ENCODE results near the gene ATMIN.
A peak's percentile ranks its signal among the peaks of the same experiment; 100 is the strongest.

Gene ATMIN

DNA sequence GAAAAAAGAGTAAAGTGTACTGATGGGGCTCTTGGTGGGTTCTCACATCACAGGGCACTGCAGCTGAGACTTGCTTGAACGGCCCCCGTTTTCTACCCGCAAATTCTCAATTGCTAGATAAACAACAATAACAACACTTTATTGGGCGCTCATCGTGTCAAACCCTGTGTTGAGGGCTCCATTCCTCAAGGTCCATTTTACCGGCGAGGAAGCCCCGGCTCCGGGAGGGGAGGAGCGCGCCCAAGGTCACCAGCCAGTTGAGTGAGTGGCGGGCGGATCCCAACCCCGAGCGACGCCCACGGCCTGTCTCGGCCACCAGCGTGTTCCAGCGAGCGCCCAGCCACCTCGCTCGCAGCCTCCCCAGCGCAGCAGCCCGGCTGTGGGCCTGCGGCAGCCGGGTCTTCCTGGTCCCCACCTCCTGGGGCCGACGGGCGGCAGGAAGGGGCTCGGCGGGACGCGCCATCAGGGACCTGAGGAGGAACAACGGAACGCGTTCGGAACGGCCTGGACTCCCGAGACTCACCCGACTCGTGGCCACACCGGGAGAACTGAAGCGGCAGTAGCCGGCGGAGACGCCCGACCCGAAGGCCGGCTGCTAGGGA lies 29.3 kb upstream of the ATMIN start:
- no peak for DNase-seq

DNA sequence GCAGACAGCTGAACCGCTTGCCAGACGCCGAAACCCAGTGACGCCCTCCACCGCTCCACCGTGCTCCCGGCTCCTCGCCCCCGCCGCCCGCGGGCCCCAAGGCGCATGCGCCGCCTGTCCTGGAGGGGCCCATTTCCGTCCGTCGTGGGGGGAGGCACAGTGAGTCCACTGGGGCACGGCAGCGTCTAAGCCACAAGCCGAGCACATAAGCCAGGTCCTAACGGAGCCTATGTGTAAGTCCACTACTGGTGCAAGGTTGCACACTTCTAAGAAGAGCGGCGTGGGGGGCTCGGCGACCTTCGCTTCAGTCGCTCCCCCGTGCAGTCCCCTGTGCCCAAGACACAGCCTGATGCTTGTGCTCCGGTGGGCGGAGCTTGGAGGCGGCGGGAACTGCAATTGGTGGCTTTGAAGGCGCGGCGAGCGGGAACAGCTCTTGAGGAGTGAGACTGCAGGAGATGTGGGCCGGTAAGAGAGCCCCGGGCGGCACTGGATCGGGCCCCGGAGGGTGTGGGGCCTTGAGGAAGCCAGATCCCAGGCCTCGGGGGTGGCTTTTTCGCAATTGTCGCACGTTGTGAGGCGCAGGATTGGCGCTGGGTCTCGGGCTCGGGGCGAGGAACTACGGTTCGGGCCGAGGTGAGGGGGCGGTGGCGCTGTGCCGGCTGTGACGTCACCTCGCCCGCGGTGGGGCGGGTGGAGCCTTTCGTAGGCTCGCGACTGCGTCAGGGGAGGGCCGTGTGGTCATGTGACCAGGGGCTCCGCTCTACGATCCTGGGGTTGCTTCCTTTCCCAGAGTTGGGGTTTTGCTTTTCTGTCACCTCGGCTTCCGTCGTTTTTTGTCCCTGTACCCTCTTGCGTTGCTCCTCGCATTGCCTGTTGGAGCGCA lies 28.6 kb upstream of the ATMIN start, which contains the start of the genes CENPN and CMC2:
Gene CENPN (plus strand): TSS at position 402 of the 883 bp plus-strand sequence. CDS start 4,726 bp downstream, outside the sequence.
Gene CMC2 (minus strand): TSS at position 73 of the 883 bp plus-strand sequence. CDS start 9,491 bp downstream, outside the sequence.
- DNase-seq = peak; percentile 77

DNA sequence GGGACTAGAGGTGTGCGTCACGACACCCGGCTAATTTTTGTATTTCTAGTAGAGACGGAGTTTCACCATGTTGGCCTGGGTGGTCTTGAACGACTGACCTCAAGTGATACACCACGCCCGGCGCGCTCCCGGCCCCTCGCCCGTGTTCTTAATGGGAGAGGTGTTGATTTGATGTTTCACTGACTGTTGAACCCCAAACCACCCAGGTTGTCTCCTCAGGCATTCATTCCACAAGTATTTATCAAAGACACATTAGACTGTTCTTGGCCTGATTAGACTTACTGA lies 27.2 kb upstream of the ATMIN start:
- no peak for DNase-seq

DNA sequence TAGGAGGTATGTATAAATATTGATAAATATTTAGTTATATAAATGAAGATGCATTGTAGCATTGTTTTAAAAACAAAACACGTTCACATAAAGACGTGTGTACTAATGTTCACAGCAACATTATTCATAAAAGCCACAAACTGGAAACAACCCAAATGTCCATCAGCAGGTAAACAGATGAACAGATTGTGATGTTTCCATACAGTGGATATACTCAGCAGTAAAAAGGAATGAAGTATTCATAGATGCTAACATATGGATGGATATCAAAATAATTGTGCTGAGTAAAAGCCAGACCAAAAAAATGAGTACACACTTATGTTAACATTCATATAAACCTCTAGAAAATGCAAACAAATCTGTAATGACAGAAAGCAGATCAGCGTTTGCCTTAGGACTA lies 22.7 kb upstream of the ATMIN start:
- DNase-seq = no peak

DNA sequence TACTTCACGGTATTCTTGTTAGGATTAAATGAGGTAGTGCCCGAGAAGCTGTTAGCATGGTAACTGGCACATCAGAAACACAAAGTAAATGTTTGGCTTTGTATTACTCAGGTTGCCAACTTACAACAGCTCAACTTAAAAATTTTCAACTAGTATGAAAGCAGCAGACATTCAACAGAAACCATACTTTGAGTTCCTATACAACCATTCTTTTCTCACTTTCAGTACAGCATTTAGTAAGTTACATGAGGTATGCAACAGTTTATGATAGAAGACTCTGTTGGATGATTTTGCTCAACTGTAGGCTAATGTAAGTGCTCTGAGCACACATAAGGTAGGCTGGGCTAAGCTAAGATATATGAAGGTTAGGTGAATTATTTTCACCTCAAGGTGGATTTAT lies 21.0 kb upstream of the ATMIN start:
- DNase-seq = no peak

DNA sequence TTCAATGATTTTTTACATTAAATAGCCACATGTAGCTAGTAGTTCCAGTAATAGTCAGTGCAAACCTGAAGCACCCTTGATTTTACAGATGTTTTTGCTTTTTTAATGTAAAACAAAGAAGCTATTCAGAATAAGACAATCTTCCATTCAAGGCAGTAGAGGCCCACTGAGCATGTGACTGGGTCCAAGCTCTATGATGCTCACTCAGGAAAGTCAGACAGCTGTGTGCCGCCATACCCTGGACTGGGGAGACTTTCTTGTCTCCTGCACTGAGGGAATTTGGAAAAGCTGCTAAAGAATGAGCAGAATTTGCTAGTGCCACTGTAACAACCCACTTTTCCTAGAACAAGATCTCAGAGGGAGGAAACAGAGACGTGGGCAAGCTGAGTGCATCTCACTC lies 17.1 kb upstream of the ATMIN start:
- DNase-seq = no peak

DNA sequence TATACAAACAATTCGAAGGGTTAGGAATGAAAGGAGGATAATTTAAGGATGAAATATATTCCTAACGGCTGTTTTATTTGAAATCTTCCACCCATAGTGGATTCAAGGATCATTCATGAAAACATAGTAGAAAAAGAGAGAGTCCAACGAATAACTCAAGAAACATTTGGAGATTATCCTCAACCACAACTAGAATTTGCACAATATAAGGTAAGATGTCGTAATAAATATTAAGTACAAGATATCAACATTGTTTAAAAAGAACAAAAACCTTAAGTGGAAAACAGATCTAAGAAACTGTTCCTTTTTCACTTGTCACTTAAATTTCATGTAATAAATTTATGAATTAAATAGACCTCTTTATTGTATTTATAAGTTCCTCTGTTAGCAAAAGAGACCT lies 9.2 kb upstream of the ATMIN start:
- DNase-seq = no peak

DNA sequence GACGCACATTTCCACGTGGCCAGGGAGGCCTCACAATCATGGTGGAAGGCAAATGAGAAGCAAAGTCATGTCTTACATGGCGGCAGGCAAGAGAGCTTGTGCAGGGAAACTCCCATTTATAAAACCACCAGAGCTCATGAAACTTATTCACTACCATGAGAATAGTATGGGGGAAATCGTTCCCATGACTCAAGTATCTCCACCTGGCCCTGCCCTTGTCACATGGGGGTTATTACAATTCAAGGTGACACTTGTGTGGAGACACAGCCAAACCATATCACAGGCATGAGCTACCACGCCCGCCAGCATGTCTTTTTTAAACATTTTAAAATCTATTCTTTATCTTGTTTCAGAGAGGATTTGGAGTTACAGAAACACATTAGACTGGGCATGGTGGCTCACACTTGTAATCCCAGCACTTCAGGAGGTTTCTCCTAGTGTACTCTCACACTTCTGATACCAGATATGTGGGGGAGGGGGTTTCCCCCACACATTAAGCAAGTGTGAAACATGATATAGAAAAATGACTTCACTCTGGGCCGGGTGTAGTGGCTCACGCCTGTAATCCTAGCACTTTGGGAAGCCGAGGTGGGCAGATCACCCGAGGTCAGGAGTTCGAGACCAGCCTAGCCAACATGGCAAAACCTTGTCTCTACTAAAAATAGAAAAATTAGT lies 5.6 kb upstream of the ATMIN start:
- DNase-seq = no peak

DNA sequence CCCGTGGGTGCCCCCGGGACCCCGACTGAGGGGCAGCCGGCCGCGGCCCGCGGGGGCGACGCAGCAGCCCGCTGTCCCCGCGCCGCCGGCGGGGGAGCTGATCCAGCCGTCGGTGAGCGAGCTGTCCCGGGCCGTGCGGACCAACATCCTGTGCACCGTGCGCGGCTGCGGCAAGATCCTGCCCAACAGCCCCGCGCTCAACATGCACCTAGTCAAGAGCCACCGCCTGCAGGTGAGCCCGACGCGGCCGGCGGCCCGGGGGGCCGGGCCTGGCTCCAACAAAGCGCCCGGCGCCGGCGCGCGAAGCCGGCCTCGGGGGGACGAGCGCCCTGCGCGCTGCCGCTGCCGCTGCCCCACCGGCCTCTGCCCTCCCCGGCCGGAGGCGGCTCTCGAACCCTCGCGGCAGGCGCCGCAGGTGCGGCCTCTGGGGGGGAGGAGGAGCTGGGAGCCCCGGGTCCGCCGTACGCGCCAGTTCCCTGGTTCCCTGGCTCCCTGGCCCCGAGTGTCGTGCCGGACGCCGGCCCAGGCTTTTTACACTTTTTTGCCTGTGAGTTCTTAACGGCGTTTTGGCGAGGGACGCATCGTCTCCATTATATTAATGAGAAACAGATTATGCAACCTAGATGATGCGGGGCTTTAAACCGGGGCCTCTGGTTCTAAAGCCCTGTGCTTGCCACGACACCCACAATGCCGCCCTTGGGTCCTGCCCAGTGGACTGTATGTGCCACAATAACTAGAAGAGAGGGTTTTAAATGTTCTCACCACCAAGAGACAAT lies 521 bp downstream of the ATMIN start:
- DNase-seq = no peak

DNA sequence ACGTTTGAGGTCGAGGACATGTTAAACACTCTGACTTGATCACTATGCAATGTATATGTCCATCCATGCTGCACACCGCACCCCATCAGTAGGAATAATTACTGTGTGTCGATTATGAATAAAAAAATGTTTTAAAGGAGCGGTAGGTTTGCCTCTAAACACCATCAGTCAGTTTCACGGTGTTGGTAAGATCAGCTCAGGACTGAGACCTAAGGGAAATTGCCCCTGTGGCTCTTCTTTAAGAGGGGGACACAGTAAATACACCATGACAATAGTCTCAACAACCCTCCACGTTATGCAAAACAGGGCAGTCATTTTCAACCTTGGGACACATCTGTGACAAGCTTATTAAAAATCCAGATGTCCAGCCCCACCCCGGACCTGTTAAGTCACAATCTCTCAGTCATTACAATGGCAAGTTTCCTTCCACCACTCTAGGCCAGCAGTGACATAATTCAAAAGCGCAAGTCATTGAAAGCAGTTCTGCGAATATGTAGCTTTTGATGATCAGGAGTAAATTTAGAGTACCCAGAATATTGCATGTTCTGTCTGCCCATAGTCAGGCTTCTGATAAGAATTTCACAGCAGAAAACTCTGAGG lies 1.2 kb downstream of the ATMIN start:
- DNase-seq = no peak

DNA sequence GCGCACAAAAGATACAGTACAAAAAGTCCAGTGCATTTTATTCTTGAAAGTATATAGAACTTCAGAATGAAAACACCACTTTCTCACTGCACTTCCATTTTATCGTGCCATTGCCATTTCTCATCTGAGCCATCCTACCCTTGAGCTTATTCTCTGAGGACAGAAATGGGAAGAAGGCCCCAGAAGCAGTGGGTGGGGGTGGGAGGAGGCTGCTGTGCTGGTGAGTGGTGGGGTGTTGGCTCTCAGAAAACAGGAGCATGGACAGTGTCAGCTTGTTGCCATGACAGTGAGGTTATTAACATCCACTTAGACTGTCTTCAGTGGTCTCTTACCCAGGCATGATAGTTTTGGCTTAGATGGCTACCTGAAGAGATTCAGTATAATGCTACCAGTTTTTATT lies 4.5 kb downstream of the ATMIN start:
- no peak for DNase-seq

DNA sequence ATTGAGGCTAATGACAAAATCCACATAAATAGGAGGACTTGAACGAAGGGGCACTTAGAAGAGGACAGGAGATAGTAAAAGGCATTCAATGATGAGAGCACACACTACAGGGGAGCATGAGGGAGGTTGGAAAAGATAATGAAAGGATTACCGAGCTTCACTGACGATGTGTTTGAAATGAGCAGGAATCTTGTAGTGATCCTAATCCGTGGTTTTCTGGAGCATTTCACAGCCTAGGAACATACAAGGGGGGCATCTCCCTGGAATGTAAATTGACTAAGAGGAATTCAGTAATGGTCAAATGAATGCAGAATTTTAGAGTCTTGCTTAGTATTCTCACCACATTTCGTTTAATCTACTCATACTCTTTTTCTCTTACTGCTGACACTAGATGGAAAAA lies 5.2 kb downstream of the ATMIN start:
- DNase-seq = no peak

DNA sequence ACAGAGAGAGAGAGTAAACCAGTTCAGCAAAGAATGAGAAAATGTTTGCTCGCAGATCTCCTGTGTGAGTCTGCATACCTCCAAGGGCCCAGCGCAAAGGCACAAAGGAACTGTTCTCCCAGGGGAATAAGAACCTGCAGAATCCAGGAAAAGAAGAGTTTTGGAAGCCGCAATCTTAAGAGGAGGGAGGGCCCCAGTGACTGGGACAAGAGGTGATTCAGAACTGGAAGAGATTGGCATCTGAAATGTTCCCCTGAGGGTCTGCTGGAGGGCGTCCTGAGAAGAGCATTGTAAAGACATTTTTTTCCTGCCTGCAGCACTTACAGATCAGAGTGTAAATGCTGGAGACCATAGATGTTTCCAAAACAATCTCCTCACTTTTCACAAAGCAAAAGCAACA lies 6.1 kb downstream of the ATMIN start:
- DNase-seq = no peak

DNA sequence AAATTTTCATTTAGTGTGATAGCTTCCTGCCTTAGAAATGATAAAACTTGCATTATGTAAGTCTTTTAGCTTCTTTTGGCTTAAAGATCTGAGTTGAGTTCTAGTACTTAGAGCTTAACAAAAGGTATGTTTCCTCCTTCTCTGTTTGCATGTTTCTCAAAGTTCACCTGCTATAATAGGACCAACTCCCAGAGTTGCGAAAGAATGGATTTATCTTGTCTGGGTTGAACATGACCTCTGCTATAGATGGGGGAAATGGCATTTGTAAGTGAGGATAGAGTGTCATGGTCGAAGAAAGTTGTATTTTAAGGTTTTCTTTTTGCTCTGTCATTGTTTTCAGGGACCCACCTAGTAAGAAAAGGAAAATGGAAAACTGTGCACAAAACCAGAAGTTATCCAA lies 7.2 kb downstream of the ATMIN start:
- no peak for DNase-seq

DNA sequence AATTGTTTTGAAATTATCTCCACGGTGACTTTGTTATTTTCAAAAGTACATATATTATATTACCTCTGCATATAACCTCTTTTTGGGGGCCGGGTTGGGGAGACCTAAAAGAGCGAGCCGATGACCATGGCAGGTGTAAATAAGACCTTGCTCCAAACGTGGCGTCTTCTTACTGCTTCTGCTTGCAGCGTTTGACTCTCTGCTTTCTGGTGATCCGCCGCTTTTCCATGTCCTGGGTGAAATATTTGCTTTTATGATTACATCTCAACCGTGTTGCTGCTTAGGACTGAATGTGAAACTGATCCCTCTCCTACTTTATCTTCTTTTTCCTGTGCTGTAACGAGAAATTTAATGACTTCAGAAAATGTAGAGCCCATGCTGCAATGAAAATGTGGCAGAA lies 18.1 kb downstream of the ATMIN start:
- no peak for DNase-seq

DNA sequence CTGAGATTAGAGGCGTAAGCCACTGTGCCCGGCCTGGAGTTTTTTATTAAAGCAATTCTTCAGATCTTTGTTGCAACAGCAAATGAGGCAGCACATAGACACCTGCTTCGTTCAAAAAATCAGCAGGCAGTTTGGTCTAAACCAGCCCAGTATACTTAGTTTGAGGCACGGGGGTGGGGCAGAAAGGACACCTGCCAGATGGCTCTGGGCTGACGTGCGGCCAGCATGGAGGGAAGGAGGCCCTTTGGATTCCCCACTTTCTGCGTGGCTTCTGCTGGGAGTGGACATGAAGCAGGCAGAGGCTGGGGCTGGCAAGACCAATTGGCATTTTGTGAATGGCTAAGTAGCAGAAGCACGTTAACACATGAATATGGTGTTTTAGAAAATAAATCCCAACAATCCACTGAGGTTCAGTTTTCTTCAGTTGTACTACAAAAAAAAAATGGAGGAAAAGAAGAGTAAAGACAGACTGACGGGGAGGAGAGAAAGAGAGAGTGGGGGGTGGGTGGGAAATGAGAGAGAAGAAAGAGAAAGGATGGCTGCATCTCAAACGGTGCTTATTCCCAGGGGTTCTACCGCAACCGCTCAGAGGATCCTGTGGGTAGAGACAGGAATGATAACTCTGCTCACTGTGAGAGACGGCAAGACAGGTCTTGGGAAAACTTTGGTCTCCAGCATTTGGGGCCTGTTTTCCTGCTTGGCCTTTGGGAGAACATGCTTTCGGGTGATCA lies 25.1 kb downstream of the ATMIN start:
- DNase-seq = no peak

DNA sequence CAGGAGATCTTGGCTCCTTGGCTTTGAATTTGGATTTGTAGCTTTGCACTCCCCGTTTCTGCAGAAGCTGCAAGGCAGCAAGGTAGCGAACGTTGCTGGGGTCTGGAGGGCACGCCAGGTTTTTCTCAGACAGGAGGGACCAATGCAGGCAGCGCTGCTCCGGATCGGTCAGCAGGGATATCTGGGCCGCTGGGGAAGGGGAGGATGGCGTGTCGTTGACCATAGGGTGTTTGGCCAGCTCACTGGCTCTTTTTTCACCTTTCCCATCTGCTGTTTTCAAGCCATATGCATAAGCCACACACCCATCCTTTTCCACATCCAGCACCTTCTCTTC lies 25.6 kb downstream of the ATMIN start:
- no peak for DNase-seq

DNA sequence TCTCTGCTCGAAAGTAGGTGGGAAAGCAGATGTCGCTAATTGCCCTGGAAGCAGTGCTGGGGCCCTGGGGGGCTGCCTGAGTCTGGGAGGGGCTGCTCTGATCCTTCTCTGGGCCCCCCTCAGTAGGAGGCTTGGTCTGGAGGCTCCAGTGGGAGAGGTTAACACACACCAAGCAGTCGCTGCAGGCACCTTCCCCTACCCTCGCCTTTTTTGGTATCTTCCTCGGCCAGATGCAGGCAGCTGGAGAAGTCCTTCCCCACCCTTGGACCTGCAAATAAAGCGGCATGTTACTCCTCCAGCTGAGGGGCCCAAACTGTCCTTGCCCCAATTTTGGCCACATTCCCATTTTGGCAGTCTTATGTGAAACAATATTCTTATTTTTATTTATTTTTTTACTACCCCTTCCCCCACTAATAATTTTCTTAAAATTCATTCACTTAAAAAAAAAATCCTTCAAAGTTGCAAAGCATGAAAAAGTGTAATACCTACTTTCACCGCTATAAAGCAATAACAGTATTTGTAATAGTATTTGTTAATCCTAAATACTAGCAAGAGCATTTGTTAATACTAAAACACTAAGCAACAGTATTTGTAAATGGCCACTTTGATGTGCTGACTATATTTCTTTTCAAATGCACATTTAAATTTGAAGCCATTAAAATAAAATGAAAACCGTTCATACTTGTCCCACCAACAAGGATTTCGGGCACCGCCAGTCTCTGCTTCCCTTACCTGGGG lies 26.4 kb downstream of the ATMIN start:
- no peak for DNase-seq

DNA sequence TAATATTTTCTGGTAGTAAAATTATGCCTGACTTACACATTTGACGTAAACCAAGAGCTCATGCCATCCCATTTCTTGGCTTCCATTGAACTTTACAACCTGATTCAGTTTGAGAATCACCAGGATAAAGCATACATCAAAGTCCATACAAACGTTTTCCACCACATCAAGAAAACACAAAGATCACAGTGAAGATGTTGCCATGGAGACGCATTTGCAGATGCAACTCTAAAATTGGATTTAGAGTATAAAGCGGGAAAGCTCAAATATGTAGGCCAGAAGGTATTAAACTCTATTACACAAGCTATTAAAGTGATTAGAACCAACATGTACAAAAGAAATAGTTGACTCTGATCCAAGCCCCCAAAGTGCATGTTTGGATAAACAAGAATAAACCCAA lies 31.0 kb downstream of the ATMIN start:
- no peak for DNase-seq

DNA sequence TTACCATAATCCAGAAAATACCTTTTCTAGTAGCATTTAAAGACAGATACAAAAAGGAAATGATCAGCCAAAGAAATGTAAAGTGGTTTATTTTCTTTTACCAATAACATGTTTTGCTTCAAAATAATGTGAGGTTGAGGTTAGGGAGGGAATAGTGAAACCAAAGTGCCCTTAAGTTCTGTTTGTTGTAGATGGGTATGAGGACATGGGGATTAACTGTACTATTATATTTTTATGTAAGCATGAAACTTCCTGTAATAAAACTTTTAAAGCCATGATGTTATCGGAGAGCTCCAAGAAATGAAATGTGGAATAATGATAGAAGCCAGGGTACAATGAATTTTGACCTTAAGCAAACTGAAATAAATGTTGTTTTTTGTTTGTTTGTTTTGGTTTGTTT lies 31.5 kb downstream of the ATMIN start:
- DNase-seq = no peak

DNA sequence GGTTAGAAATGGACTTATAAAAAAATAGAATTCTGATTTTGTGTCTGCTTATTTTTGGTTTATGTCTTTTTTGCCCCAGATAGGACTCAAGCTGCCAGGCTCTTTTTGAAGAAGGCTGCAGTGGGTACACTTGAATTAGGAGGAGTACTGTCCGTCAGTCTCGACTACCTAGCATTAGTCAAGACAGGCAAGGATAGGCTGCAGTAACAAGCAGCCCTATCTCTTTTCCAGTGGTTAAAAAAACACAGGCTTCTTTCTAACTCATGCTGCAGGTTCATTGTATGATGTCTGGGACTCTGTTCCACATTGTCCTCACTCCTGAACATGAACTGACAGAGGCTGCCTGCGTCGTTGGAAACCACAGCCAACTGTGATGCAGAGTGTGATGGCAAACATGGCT lies 33.4 kb downstream of the ATMIN start:
- DNase-seq = no peak

DNA sequence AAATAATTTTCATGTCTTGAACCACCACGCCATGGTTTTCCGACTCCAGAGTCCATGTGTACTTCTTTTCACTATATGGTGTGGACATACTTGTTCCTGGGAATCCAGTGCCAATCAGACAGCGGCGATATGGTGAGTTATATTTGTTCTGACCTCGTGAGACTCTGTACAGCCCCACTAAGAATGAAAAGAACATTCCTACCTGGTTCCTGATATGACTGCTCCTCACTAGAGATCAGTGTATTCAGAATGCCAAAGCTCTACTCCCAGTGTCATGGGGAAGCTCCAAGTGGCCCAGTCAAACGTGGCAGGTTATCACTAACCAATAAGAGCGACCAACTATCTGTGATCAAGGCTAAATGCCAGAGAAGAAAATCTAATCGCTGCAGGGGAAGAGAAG lies 35.3 kb downstream of the ATMIN start:
- no peak for DNase-seq

Measured in DMS79 (cell line).